Adipose tissue (tissue), 3 donors: ENCODE measurements around the gene GBP1. TPM values are rescaled to one million over a fixed set of nuclear protein-coding genes. Genes with fewer than 3 reads are reported as not detected.
"Not testable (repeated sequence)": the region's sequence is repeated elsewhere in the genome, so short reads cannot be mapped to it uniquely, and the experiment has no call there.

Source experiments
- H3K27ac ChIP-seq: one replicate; pipeline ENCODE4 v1.5.1; 2013; ENCODE audit warnings: low read depth, low read length
- WGBS, 3 donors: extraction: QIAGEN DNeasy Blood & Tissue Kit; methylation state at CpG; one replicate each; pipeline ENCODE4 v1.1.7; 2013; 5-methylcytosine and 5-hydroxymethylcytosine counted together
- polyA plus RNA-seq, 3 donors: library from polyadenylated mRNA; stranded (reverse); fragments of 200-250 nt; gene quantifications; one replicate each; pipeline ENCODE4 v1.2.3, GENCODE V29; 2013
- donor health status: healthy with polysubstance abuse.
- donor health status: Bipolar disorder and iron deficiency.
- donor health status: healthy.

Gene GBP1
- polyA plus RNA-seq, 3 donors, result 5.5 to 34.7 (median 20.6) TPM

- H3K27ac ChIP-seq, result no peak overlapping the region
These were observed 3.3 kb upstream of the GBP1 start for GRCh38 chr1:89068291-89068690.

- no peak overlapping the region for H3K27ac ChIP-seq
- WGBS, 3 donors, result 4 to 22% (median 6%) methylated on average over 4 of the region's 4 CpGs
These were observed 376 bp downstream of the GBP1 start for GRCh38 chr1:89064632-89065031.

GRCh38 chr1:89063094-89063493 is 1.9 kb downstream of the GBP1 start:
- WGBS, 3 donors, result 86 to 92% (median 91%) methylated on average over 3 of the region's 3 CpGs
- no peak overlapping the region for H3K27ac ChIP-seq

- no peak overlapping the region for H3K27ac ChIP-seq
- WGBS, 3 donors, result 73 to 81% (median 79%) methylated on average over 5 of the region's 5 CpGs
These were observed 4.9 kb downstream of the GBP1 start for GRCh38 chr1:89060091-89060490.

- WGBS, 3 donors, result 69 to 87% (median 84%) methylated on average over 1 of the region's 1 CpG
- H3K27ac ChIP-seq, result no peak overlapping the region
These were observed 13.1 kb downstream of the GBP1 start for GRCh38 chr1:89051955-89052312.

GRCh38 chr1:89051300-89051954 is 13.6 kb downstream of the GBP1 start:
- WGBS, 3 donors, result 83 to 93% (median 86%) methylated on average over 9 of the region's 9 CpGs
- H3K27ac ChIP-seq, result no peak overlapping the region

GRCh38 chr1:89050649-89051033 is 14.4 kb downstream of the GBP1 start:
- 93 to 96% (median 96%) methylated on average over 11 of the region's 11 CpGs for WGBS, 3 donors
- no peak overlapping the region for H3K27ac ChIP-seq

- 70 to 84% (median 78%) methylated on average over 9 of the region's 9 CpGs for WGBS, 3 donors
- not testable (repeated sequence) for H3K27ac ChIP-seq
These were observed 14.9 kb downstream of the GBP1 start for GRCh38 chr1:89049901-89050648.

- not testable (repeated sequence) for H3K27ac ChIP-seq
- 66 to 85% (median 80%) methylated on average over 2 of the region's 4 CpGs for WGBS, 3 donors
These were observed 15.8 kb downstream of the GBP1 start for GRCh38 chr1:89049187-89049586.

- WGBS, 3 donors, result 51 to 69% (median 61%) methylated on average over 3 of the region's 3 CpGs
- no peak overlapping the region for H3K27ac ChIP-seq
These were observed 17.3 kb downstream of the GBP1 start for GRCh38 chr1:89047734-89048133.

GRCh38 chr1:89046318-89047183 is 18.5 kb downstream of the GBP1 start:
- not testable (repeated sequence) for H3K27ac ChIP-seq
- WGBS, 3 donors, result 78 to 87% (median 84%) methylated on average over 6 of the region's 6 CpGs

- 49 to 66% (median 64%) methylated on average over 2 of the region's 2 CpGs for WGBS, 3 donors
These were observed 19.9 kb downstream of the GBP1 start for GRCh38 chr1:89044970-89045721.

GRCh38 chr1:89043940-89044339 is 21.1 kb downstream of the GBP1 start:
- 74 to 92% (median 77%) methylated on average over 5 of the region's 5 CpGs for WGBS, 3 donors

More at GRCh38 chr1:89044970-89045721, 19.9 kb downstream of the GBP1 start:
- H3K27ac ChIP-seq, result no peak overlapping the region

GRCh38 chr1:89042491-89042890 is 22.5 kb downstream of the GBP1 start:
- no peak overlapping the region for H3K27ac ChIP-seq
- 95 to 98% (median 97%) methylated on average over 7 of the region's 7 CpGs for WGBS, 3 donors

More at GRCh38 chr1:89043940-89044339, 21.1 kb downstream of the GBP1 start:
- no peak overlapping the region for H3K27ac ChIP-seq

- 93 to 94% (median 94%) methylated on average over 1 of the region's 1 CpG for WGBS, 3 donors
These were observed 23.3 kb downstream of the GBP1 start for GRCh38 chr1:89041721-89042120.

GRCh38 chr1:89041119-89041641 is 23.8 kb downstream of the GBP1 start:
- WGBS, 3 donors, result 79 to 88% (median 87%) methylated on average over 3 of the region's 3 CpGs

More at GRCh38 chr1:89041721-89042120, 23.3 kb downstream of the GBP1 start:
- H3K27ac ChIP-seq, result no peak overlapping the region

GRCh38 chr1:89040315-89040626 is 24.7 kb downstream of the GBP1 start:
- H3K27ac ChIP-seq, result no peak overlapping the region
- 88 to 97% (median 96%) methylated on average over 1 of the region's 1 CpG for WGBS, 3 donors

More at GRCh38 chr1:89041119-89041641, 23.8 kb downstream of the GBP1 start:
- no peak overlapping the region for H3K27ac ChIP-seq

- WGBS, 3 donors, result 79 to 82% (median 80%) methylated on average over 1 of the region's 1 CpG
These were observed 27.8 kb downstream of the GBP1 start for GRCh38 chr1:89037186-89037585.

More at GRCh38 chr1:89037186-89037585, 27.8 kb downstream of the GBP1 start:
- no peak overlapping the region for H3K27ac ChIP-seq
